Hematopoietic multipotent progenitor cell treated with erythropoietin and hydrocortisone succinate and interleukin-3 and kit ligand, for 15 days (in vitro differentiated cells): ENCODE measurements around the gene OR5L1.

ENCODE experiments used
- DNase-seq: peaks from one replicate; pipeline ENCODE4 v3.0.0-alpha.2; 2015; ENCODE audit warnings: low spot score

OR5L1 gene

DNA sequence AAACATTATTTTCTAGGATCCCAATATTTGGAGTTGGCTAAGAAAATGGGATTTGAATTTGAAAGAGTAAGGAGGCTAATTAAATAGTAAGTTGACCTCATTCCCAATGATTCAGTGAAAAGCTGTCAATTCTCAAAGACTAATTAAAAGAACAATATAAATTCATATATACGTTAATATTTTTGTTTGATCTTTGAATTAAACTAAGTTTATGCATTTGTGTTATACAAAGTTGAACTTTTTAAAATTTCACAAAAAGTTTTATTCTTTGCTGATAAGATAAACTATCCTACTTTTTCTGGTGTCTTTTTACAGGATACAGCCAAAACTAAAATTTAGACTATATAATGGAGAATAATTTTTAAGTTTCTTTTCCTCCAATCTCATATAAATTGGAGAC is at the start of gene OR5L1:
Gene OR5L1, plus strand, starts transcription at position 301 of the 400 bp plus-strand sequence. CDS start 100 bp downstream, outside the sequence.
- DNase-seq, result no peak

DNA sequence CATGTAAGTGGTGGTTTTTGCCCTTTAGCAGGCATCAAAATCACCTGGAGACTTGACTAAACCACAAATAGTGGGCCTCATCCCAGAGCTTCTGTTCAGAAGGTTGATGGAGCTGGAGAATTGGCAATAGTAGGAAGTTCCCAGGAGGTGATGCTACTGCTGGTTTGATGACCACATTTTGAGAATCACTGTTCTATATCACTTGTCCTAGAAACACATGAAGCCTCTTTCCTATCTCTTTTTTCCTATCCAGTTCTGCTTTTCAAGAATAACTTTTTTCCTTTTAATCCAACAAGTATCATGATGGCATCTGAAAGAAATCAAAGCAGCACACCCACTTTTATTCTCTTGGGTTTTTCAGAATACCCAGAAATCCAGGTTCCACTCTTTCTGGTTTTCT is 38.0 kb upstream of the OR5L1 start, which contains the start of gene OR5D13:
Gene OR5D13, plus strand, starts transcription at position 301 of the 400 bp plus-strand sequence. Its CDS starts 0 bp downstream, at position 301.
- no peak for DNase-seq

DNA sequence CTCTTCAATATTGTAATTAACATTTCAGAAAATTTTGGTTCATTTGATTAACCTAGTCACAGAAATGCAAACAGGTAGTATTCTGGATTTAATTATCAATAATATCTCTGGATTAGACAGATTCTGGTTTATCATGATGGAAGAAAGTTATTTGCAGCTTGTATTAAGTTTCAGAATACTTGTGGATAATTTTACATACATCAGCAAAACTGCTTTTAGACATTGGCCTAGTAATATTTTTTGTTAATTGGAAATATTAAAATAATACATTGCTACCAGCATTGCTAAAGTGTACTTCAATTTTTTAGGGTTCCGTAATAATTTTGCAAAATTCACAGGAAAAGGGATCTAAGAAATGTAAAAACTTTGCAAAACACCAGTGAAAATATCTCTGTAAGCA is 19.6 kb upstream of the OR5L1 start:
- DNase-seq, result no peak

DNA sequence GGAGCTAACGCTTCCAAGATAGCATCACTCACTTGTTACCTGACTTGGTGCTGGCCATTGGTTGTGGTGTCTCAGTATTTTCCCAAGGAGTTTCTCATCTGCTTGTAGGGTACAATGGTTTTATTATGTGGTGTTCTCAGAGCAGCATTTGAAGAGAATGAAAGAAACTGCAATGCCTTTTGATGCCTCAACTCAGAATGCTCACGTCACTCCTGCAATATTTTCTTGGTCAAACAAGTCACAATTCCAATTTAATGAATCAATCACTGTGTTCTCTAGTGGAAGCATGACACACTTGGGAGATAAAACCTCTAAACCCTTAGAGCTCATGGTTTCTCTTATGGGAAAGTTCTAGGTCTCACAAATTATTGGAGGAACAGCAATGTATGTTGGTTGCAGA is 17.8 kb upstream of the OR5L1 start:
- DNase-seq, result no peak

DNA sequence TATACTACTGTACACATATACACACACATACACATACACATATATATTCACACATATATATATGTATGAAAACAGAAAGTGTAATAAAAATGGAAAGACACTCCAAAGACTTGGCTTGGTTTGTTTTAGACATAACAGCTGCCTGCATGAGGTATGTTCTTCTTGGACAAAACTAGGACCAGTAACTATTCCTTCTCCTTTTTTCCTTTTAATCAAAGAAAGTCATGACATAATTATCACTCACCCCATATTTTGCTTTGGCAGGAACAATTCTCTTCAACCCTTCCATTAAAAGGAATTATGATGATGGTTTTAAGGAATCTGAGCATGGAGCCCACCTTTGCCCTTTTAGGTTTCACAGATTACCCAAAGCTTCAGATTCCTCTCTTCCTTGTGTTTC is 15.9 kb upstream of the OR5L1 start, which contains the start of gene OR5D14:
Gene OR5D14, plus strand, starts transcription at position 301 of the 400 bp plus-strand sequence. Its CDS starts 0 bp downstream, at position 301.
- no peak for DNase-seq

DNA sequence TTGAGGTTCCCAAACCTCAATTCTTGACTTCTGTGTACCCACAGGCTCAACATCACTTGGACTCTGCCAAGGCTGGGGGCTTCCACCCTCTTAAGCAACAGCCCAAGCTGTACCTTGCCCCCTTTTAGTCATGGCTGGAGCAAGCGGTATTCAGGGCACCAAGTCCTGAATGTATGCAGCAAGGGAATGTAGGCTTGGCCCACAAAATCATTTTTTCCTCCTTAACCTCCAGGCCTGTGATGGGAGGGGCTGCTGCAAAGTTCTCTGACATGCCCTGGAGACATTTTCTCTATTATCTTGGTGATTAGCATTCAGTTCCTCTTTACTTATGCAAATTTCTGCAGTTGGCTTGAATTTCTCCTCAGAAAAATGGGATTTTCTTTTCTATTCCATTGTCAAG is 4.9 kb upstream of the OR5L1 start:
- no peak for DNase-seq

DNA sequence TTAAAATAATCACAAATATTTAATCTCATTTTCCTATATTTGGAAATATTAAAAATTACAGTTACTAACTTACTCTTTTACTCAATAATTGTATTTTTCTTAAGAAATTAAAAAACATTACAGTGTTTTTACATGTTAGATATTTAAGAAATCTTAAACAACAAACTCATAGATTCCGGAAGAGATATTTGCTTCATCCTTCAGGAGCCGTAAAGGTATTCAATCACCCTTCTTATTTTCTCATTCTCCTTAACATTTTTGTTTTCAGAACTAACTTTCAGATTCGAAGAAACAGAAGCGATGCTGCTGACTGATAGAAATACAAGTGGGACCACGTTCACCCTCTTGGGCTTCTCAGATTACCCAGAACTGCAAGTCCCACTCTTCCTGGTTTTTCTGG is 8.2 kb downstream of the OR5L1 start, which contains the start of gene OR5D18:
Gene OR5D18, plus strand, starts transcription at position 301 of the 400 bp plus-strand sequence. Its CDS starts 0 bp downstream, at position 301.
- DNase-seq, result no peak

DNA sequence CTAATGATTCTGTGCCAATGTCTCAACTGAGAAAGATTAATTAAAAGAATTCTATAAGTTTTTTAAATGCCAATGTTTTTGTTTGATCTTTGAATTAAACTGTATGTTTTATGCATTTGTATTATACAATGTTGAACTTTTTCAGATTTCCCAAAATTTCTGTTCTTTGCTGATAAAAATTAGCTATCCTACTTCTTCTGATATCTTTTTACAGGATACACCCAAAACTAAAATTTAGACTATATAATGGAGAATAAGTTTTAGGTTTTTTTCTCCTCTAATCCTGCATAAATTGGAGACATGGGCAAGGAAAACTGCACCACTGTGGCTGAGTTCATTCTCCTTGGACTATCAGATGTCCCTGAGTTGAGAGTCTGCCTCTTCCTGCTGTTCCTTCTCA is 15.8 kb downstream of the OR5L1 start, which contains the start of gene OR5L2:
Gene OR5L2, plus strand, starts transcription at position 301 of the 400 bp plus-strand sequence. Its CDS starts 0 bp downstream, at position 301.
- DNase-seq, result no peak

DNA sequence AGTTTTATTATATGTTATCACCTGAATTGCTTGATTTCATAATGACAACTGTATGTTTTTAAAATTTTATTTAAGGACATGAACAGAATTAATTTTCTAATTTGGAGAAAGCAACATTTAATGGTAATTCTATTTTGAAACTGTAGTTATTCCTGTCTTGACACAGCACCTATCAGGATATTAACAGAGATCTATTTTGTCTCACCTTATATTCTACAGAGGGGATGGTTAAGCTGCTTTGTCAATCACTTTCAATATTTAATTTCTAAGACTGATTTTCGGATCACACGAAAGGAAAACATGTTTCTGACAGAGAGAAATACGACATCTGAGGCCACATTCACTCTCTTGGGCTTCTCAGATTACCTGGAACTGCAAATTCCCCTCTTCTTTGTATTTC is 27.3 kb downstream of the OR5L1 start, which contains the start of gene OR5D16:
Gene OR5D16, plus strand, starts transcription at position 301 of the 400 bp plus-strand sequence. Its CDS starts 0 bp downstream, at position 301.
- no peak for DNase-seq

DNA sequence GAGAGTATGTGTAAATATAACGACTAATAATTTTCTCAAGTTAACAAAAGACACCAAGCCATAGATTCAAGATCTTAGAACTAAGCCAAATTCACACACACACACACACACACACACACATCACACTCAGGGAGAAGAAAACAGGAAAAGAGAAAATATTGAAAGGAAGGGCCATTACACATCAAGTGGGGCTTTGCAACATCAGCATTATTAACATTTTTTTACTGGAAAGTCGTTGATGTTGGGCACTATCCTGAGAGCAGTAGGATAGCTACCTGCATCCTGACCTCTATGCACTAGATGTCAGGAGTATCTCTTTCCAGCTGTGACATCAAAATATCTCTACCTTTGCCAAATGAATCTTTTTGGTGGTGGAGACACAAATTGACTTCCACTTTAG is 36.3 kb downstream of the OR5L1 start:
- no peak for DNase-seq

DNA sequence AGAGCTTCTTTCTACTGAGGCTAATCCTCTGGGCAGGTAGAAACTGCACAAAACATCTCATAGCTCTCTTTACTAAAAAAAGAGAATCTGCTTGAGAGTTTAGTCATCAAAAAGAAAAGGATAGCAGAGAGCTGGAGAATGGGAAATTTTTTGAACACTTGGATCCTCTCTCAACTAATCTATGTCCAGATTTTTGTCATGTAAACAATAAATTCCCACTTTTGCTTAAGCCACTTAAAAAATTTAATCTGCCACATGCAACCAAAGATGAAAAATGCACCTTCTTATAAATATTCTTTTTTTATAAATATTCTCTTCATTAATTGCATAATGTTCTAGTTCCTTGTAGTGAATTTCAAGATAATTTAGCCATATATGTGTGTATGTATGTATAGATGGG is 37.9 kb downstream of the OR5L1 start:
- DNase-seq, result no peak

DNA sequence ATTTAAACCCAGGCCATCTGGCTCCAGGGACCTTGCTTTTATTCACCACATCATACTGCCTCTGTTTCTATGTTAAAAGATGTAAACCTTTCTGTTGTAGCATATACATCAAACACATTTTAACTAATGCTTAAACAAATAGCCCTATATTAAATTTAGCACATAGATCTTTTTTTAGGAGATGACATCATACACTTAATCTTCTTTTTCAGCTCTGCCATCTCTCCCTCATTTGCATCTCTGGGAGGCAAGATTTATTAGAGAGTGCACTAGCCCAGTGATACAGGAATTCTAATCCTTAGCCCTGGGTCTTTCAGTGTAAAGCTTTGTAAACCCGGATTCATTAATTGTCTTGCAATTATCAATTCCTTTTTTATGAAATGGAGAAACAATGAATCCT is 41.0 kb downstream of the OR5L1 start:
- no peak for DNase-seq

DNA sequence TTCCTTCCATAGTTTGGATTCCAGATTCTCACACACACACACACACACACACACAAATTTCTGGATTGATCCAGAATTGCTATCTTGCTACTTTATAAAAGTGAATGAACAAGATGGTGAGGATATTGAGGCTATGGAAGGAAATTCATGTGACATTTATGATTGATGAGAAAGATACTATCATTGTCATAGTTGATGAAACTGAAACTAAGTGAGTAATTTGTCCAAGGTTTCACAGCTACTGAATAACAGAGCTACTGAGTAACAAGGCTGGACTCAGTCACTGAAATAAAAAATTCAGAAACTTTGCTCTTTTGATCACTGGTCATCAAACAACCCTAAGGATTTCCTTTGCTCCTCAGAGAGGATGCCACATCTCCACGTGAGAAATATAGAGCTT is 43.5 kb downstream of the OR5L1 start:
- DNase-seq, result no peak
